ENCODE results near the gene USP7. TPM values are rescaled to one million over a fixed set of nuclear protein-coding genes. Genes with fewer than 3 reads are reported as not detected.
A peak's percentile ranks its signal among the peaks of the same experiment; 100 is the strongest.

Gene USP7
- total RNA-seq, 1 donor from 2014 or later = 188 TPM

DNA sequence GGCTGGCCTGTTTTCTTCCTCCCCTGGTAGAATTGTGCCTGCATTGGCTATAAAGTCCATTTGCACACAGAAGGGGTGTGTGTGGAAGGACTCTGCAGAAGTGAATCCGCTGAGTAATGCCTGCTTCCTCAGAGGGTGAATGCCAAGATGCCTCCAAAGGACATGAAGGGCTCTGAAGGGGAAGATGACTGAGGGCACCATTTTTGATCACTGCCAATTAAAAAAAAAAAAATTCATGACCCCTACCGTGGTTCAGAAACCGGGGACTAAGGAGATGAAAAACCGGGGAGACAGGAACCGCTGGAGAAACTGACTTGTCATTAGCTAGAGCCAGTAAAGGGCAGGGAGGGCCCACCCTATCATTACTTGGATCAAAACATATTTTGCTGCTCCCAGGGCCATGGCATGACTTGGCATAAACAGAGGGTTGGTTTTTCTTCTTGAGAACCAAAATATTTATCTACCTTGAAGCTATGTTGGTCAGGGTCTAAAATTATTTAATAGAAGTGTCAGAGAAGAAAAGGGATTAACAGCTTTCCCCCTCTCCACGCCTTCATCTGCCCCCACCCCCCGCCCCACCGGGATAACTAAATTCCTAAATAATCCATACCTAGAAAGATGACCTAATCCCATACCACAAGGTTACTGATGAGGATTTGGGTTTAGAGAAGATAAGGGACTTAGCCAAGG is 3.6 kb upstream of the USP7 start:
- Mint-ChIP-seq H3K27ac (no peak overlapping the region), H3K27me3 (ENCODE audit: insufficient read depth) (peaks cover 26% of the 10 kb centered on the region), H3K36me3 (ENCODE audit: low read depth) (peaks cover 3% of the 10 kb centered on the region), H3K4me1 (ENCODE audit: low read depth) (peaks cover 8% of the 10 kb centered on the region), H3K4me3 (no peak overlapping the region), H3K9me3 (no peaks in the 10 kb centered on the region)
- intact Hi-C loops (cut with micrococcal nuclease) = no loop called here
- DNase-seq (ENCODE audit: low spot score) = no peak

DNA sequence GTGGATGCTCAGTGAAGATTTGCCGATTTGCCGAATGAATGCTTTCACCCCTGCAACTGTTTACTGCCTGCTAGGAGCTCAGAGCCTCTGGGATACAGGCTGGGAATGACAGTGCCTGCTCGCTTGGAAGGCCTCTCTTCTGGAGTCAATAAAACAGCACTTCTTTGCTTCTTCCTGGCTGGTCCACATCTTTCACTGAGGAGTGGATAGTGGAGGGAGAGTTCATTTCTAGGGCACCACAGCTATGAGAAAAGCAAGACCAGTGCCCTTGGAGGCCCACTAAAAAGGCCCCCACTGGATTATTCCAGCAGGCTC is 3.1 kb upstream of the USP7 start:
- Mint-ChIP-seq H3K27me3 (ENCODE audit: insufficient read depth) (peaks cover 26% of the 10 kb centered on the region), H3K4me3 (no peak overlapping the region), H3K4me1 (ENCODE audit: low read depth) (peaks cover 13% of the 10 kb centered on the region), H3K9me3 (no peaks in the 10 kb centered on the region), H3K36me3 (ENCODE audit: low read depth) (peaks cover 8% of the 10 kb centered on the region), H3K27ac (no peak overlapping the region)
- intact Hi-C loops (cut with micrococcal nuclease) = no loop called here
- no peak for DNase-seq (ENCODE audit: low spot score)

DNA sequence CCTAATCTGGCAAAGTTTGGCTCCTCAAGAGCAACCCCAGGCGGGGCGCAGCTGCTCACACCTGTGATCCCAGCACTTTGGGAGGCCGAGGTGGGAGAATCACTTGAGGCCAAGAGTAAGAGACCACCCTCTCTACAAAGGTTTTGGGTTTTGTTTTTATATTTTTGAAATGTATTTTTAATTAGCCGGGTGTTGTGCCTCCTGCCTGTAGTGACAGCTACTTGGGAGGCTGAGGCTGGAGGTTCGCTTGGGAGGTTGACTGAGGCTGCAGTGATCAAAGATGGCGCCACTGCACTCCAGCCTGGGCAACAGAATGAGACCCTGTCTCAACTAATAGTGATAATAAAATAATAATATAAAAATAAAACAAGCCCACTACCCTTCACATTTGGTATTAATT is 756 bp upstream of the USP7 start:
- Mint-ChIP-seq H3K36me3 (ENCODE audit: low read depth) (peaks cover 9% of the 10 kb centered on the region), H3K4me3 (peak overlapping the region; percentile 73), H3K27ac (peak overlapping the region; percentile 58), H3K9me3 (no peaks in the 10 kb centered on the region), H3K27me3 (ENCODE audit: insufficient read depth) (peaks cover 20% of the 10 kb centered on the region), H3K4me1 (ENCODE audit: low read depth) (peaks cover 36% of the 10 kb centered on the region)
- no peak for DNase-seq (ENCODE audit: low spot score)
- intact Hi-C loops (cut with micrococcal nuclease) = loop anchor here (1.0 to 5.0 kb wide), 3 partner anchors 83 to 163 kb away; partner anchors contain the start of gene HAPSTR1

DNA sequence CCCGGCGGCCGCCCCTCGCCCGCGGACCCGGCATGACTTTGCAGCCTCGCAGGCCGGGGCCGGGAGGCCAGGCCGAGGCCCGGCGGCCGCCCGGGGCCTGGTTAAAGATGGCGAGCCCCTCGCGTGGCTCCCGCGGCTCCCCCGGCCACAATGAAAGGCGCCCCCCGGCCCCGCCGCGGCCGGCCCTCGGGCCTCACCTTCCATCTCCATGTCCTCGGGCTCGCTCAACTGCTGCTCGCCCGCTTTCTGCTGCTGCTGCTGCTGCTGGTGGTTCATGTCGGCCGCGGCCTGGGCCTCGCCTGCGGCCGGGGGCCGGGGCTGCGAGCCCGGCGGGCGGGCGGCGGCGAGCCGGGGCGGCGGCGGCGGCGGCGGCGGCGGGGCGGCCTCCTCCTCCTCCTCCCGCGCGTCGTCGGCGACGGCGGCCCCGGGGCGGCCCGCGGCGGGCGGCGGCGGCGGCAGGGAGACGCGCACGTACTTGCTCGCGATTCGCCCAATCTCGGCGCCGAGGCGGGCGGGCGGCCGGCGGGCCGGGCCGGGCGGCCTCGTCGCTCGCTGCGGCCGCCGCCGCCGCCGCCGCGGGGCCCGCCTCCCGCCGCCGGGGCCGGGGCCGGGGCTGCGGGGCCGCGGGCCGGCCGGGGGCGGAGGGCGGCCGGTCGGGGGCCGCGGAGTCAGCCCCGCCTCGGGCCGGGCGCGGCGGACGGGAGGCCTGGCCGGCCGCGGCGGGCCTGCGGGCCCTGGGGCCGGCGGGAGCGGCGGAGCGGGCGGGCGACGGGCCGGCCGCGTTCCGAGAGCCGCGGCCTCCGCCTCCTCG is 491 bp downstream of the USP7 start:
- no peak for DNase-seq (ENCODE audit: low spot score)
- Mint-ChIP-seq H3K27me3 (ENCODE audit: insufficient read depth) (peaks cover 19% of the 10 kb centered on the region), H3K9me3 (no peaks in the 10 kb centered on the region), H3K36me3 (ENCODE audit: low read depth) (peaks cover 9% of the 10 kb centered on the region), H3K4me3 (no peak overlapping the region), H3K4me1 (ENCODE audit: low read depth) (peaks cover 48% of the 10 kb centered on the region), H3K27ac (no peak overlapping the region)
- intact Hi-C loops (cut with micrococcal nuclease) = loop anchor here (2.0 to 5.0 kb wide), 3 partner anchors 46 to 164 kb away; no protein-coding TSS in a partner anchor

DNA sequence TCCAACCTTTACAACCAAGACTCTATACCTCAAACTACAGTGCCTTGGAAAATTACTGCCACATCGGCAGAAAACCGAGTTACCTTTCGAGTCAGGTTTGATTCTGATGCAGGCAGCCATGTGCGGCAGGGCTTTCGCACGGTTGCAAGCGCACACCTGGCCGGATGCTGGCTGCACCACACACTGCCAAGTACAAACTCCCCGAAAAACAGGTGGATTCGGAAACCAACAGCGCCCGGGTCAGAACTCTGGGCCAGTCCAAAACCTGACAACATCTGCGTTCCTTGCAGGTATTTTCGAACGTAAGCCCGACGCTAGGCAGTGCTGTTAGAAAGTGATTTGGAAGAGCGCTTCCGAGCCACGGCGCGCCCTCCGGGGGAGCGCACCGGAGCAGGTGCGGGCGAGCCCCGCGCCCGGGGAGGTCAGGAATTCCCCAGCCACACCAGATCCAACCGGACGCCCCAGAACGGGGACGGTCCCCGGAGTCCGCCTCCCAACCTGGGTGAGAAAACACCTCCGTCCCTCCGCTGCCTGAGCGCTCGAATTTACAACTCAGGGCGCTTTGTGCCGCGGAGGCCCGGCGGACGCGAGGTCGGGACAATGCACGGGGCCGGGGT is 1.2 kb downstream of the USP7 start:
- H3K27ac Mint-ChIP-seq = peak overlapping the region; percentile 93
- H3K27me3 Mint-ChIP-seq (ENCODE audit: insufficient read depth) = peaks cover 15% of the 10 kb centered on the region
- intact Hi-C loops (cut with micrococcal nuclease) = loop anchor here (2.0 to 5.0 kb wide), 3 partner anchors 46 to 165 kb away; no protein-coding TSS in a partner anchor

DNA sequence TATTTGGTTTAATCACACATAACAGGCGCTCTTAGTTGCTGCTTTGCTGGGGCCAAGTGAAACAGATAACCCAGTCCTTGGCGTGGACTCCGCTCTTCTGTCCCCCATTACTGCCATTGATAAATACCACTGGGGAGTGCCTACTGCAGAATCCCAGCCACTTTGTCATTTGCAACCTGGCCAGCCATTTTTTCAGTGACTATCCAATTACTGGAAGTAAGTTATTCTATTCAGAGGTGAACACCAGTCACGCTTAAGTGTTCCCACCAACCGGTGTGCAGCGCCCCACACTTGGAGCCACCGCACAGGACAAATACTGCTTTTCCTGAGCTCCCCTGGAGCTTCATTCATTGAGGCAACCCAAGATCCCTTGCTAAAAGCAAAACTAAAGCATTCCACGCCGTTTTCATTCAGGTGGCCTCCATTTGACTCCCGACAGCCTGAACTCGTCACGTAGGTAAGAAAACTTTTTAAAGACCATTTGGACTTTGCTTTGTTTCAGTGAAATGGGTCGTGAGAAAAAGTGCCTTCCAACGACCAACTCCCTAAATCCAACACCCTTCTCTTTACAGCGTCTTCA is 1.8 kb downstream of the USP7 start:
- Mint-ChIP-seq H3K4me3 (peak overlapping the region; percentile 97), H3K36me3 (ENCODE audit: low read depth) (peaks cover 9% of the 10 kb centered on the region), H3K4me1 (ENCODE audit: low read depth) (peaks cover 60% of the 10 kb centered on the region), H3K9me3 (no peaks in the 10 kb centered on the region), H3K27ac (peak overlapping the region; percentile 93), H3K27me3 (ENCODE audit: insufficient read depth) (peaks cover 11% of the 10 kb centered on the region)
- intact Hi-C loops (cut with micrococcal nuclease) = loop anchor here (2.0 to 5.0 kb wide), 5 partner anchors 17 to 165 kb away; no protein-coding TSS in a partner anchor
- no peak for DNase-seq (ENCODE audit: low spot score)

More for the DNA sequence above, 1.2 kb downstream of the USP7 start:
- peaks cover 54% of the 10 kb centered on the region for H3K4me1 Mint-ChIP-seq (ENCODE audit: low read depth)
- no peaks in the 10 kb centered on the region for H3K9me3 Mint-ChIP-seq
- DNase-seq (ENCODE audit: low spot score) = peak; percentile 42
- H3K4me3 Mint-ChIP-seq = peak overlapping the region; percentile 97
- peaks cover 9% of the 10 kb centered on the region for H3K36me3 Mint-ChIP-seq (ENCODE audit: low read depth)

DNA sequence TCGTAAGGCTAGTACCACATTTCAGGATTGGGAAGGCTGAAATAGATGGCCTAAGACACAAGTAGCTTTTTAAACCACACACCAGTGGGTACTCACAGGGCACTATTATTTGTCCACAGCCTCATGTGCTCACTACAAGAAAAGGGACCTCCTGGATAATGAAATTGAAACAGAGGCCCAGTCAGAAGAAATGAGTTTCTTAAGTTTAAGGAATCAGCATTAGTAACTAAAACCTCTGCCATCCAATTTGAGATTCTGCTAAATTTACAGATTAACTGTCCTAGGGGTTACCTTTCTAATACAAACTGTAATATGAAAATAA is 3.0 kb downstream of the USP7 start:
- peak overlapping the region; percentile 87 for H3K27ac Mint-ChIP-seq
- peaks cover 70% of the 10 kb centered on the region for H3K4me1 Mint-ChIP-seq (ENCODE audit: low read depth)
- intact Hi-C loops (cut with micrococcal nuclease) = loop anchor here (1.0 to 5.0 kb wide), 5 partner anchors 9 to 167 kb away; no protein-coding TSS in a partner anchor
- H3K27me3 Mint-ChIP-seq (ENCODE audit: insufficient read depth) = peaks cover 3% of the 10 kb centered on the region
- H3K4me3 Mint-ChIP-seq = peak overlapping the region; percentile 97
- no peak for DNase-seq (ENCODE audit: low spot score)
- H3K36me3 Mint-ChIP-seq (ENCODE audit: low read depth) = peaks cover 9% of the 10 kb centered on the region
- no peaks in the 10 kb centered on the region for H3K9me3 Mint-ChIP-seq

DNA sequence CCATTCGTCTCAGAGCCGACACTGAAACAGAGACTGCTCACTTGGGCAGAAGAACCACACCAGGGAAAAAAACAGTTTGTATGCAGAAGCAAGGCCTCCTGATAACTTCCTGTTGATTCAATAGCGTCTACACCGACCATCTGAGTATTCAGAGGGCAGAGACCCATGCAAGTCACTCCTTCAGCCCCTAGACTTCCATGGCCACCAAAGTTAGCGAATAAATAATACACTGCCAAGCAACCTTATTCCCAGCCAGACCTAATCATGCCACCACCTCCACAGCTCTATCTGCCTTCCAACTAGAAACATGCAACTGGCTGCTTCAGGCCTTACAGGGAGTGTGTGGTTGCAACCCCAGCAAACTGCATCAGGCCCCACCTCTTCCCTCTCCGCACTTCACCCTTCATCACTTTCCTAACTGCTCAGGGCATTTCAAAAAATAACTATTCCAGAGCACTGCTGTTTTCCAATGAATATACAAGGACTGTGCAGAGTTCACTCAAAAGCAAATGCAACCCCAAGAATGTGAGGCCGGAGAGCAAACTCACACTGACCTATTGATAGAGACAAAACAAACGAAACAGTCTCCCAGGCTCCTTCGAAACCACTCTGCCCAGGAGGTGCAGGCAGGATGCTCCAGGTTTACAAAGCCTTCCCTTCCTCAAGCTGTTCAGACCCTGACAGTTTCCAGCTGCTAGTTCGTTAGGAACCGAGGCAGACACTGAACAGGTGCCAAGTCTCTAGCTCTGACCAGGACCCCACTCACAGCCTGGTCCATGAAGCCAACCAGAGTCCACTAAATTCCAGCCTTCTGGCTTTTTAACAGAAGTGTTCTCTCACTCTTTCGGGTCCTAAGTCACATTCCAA is 3.6 kb downstream of the USP7 start:
- Mint-ChIP-seq H3K4me1 (ENCODE audit: low read depth) (peaks cover 72% of the 10 kb centered on the region), H3K36me3 (ENCODE audit: low read depth) (peaks cover 9% of the 10 kb centered on the region), H3K27me3 (ENCODE audit: insufficient read depth) (peaks cover 3% of the 10 kb centered on the region), H3K9me3 (no peaks in the 10 kb centered on the region), H3K4me3 (peak overlapping the region; percentile 97), H3K27ac (peak overlapping the region; percentile 87)
- DNase-seq (ENCODE audit: low spot score) = no peak
- intact Hi-C loops (cut with micrococcal nuclease) = loop anchor here (1.0 to 5.0 kb wide), 8 partner anchors 9 to 285 kb away; partner anchors contain the start of genes ABAT, PMM2 and TMEM186

DNA sequence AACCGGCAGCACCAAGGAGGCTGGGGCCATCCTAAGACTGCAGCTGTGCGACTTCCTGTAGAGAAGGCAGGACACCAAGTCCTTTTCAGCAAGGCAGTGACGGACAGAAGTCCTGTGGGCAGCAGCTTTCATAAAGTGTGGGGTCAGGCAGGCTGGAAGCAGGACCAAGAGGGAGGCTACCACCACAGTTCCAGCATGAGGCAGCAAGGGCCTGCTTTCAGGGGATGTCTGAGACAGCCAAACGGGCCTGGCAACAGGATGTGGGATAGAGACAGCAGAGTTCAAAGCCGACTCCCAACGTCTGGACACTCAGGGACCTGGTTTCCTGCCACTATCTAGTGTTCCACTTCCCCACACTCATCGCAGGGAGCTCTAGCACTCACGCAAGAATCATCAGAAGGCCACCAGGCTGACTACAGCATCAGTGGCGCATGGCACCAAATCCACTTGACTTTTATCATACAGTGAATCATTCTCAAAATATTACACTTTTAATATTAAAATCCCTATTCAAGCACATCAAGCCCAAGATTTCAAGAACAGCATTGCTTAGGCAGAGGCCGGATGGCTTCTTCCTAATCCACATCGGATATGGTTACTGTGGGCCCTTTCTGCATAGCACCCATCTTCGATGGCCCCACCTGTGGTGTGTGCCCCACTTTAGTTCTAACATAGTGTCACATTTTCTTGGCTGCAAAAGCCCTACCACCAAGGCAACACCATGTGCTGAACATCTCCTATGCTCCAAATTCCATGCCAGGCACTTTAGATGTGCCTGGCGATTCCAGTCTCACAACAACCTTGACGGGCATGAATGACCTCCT is 5.2 kb downstream of the USP7 start:
- DNase-seq (ENCODE audit: low spot score) = no peak
- H3K27ac Mint-ChIP-seq = peak overlapping the region; percentile 77
- peaks cover 67% of the 10 kb centered on the region for H3K4me1 Mint-ChIP-seq (ENCODE audit: low read depth)
- peak overlapping the region; percentile 69 for H3K4me3 Mint-ChIP-seq
- intact Hi-C loops (cut with micrococcal nuclease) = loop anchor here (2.0 kb wide), 3 partner anchors 40 to 284 kb away; partner anchors contain the start of genes ABAT, PMM2 and TMEM186
- no peaks in the 10 kb centered on the region for H3K27me3 Mint-ChIP-seq (ENCODE audit: insufficient read depth)
- H3K9me3 Mint-ChIP-seq = no peaks in the 10 kb centered on the region
- H3K36me3 Mint-ChIP-seq (ENCODE audit: low read depth) = peaks cover 9% of the 10 kb centered on the region

DNA sequence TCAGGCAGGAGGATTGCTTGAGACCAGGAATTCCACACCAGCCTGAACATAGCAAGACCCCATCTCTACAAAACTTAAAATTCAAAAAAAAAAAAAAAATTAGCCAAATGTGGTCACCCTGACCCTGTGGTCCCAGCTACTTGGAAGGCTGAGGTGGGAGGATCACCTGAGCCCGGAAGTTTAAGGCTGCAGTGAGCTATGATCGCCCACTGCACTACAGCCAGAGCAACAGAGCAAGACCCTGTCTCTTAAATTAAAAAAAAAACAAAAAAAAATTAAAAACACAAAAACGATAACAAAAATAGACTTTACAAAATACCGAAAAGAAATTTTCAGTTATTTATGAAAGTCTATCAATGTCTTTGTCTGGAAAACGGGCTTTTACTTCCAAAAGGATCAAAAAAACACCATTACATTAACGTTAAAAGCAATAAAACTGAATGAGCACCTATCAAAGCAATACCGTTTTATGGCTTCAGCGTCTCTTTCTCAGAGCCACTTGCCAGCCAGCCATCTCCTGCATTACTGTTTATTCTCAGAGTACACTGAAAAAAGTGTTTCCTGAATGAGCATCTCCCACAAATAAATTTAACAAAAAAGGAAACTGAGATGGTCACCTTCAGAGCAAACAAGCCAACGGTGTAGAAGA is 6.1 kb downstream of the USP7 start:
- DNase-seq (ENCODE audit: low spot score) = no peak

DNA sequence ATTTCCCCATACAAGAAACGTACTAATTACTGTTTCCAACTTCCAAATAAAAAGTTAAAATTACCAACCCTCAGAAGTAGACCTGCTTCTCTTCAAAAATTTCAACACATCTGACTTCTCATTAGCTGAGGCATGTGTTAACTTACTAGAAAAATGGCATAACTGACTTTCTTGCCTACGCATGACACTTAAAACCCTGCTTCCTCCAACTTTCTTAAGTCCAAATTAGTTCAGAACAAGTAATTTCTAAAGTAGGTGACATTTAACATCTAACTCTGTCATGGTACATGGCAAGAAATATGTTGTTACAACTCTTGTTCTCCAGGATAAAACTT is 6.7 kb downstream of the USP7 start:
- Mint-ChIP-seq H3K9me3 (no peaks in the 10 kb centered on the region), H3K27ac (no peak overlapping the region), H3K27me3 (ENCODE audit: insufficient read depth) (no peaks in the 10 kb centered on the region), H3K36me3 (ENCODE audit: low read depth) (peaks cover 4% of the 10 kb centered on the region), H3K4me1 (ENCODE audit: low read depth) (peaks cover 73% of the 10 kb centered on the region), H3K4me3 (no peak overlapping the region)
- intact Hi-C loops (cut with micrococcal nuclease) = no loop called here
- no peak for DNase-seq (ENCODE audit: low spot score)

More for the DNA sequence above, 6.1 kb downstream of the USP7 start:
- H3K4me3 Mint-ChIP-seq = peak overlapping the region; percentile 69
- peak overlapping the region; percentile 77 for H3K27ac Mint-ChIP-seq
- no peaks in the 10 kb centered on the region for H3K9me3 Mint-ChIP-seq
- intact Hi-C loops (cut with micrococcal nuclease) = loop anchor here (2.0 kb wide), 3 partner anchors 39 to 283 kb away; partner anchors contain the start of genes ABAT, PMM2 and TMEM186
- peaks cover 72% of the 10 kb centered on the region for H3K4me1 Mint-ChIP-seq (ENCODE audit: low read depth)
- H3K36me3 Mint-ChIP-seq (ENCODE audit: low read depth) = peaks cover 9% of the 10 kb centered on the region
- no peaks in the 10 kb centered on the region for H3K27me3 Mint-ChIP-seq (ENCODE audit: insufficient read depth)
